Neural cell (in vitro differentiated cells): ENCODE data around the gene RASGEF1B. TPM values are rescaled to one million over a fixed set of nuclear protein-coding genes. Genes with fewer than 3 reads are reported as not detected.

Source experiments
- H2AFZ ChIP-seq: fragments of 200-600, 300-800 bp; sonication (generic), shearing (Covaris generic); 2 replicates; pipeline ENCODE4 v1.6.0; 2014; ENCODE audit warnings: low read depth, mild to moderate bottlenecking, antibody characterized with exemption, low read length, moderate library complexity
- H3F3A ChIP-seq: fragments of 200-600 bp; shearing (Covaris generic); 2 replicates; pipeline ENCODE4 v1.6.1; 2016; ENCODE audit warnings: mild to moderate bottlenecking, moderate library complexity, mixed read lengths, antibody characterized with exemption, low read length; ENCODE audit not compliant: insufficient read depth, poor library complexity, severe bottlenecking
- H3K27ac ChIP-seq: fragments of 200-600, 300-800 bp; sonication (generic), shearing (Covaris generic); 2 replicates; pipeline ENCODE4 v1.5.1; 2014; ENCODE audit warnings: mild to moderate bottlenecking, low read length, moderate library complexity
- H3K27me3 ChIP-seq: fragments of 300-800, 200-600 bp; sonication (generic), shearing (Covaris generic); 2 replicates; pipeline ENCODE4 v1.6.0; 2014; ENCODE audit warnings: mild to moderate bottlenecking, low read depth, low read length, moderate library complexity; ENCODE audit not compliant: insufficient read depth
- H3K36me3 ChIP-seq: fragments of 300-800, 200-600 bp; sonication (generic), shearing (Covaris generic); 2 replicates; pipeline ENCODE4 v1.5.1; 2014; ENCODE audit warnings: mild to moderate bottlenecking, antibody characterized with exemption, low read length, moderate library complexity; ENCODE audit not compliant: insufficient read depth
- H3K4me2 ChIP-seq: fragments of 300-800, 200-600 bp; sonication (generic), shearing (Covaris generic); 2 replicates; pipeline ENCODE4 v1.6.0; 2014; ENCODE audit warnings: mild to moderate bottlenecking, low read length
- H3K4me3 ChIP-seq: fragments of 300-800, 200-600 bp; sonication (generic), shearing (Covaris generic); 2 replicates; pipeline ENCODE4 v1.5.1; 2014; ENCODE audit warnings: mild to moderate bottlenecking, low read length, moderate library complexity
- H3K79me2 ChIP-seq: fragments of 200-600 bp; shearing (Covaris generic); replicated peaks from 2 replicates; pipeline ENCODE4 v1.6.0; 2014; ENCODE audit warnings: mild to moderate bottlenecking, low read length, moderate library complexity; ENCODE audit not compliant: insufficient read depth
- H3K9ac ChIP-seq: fragments of 300-800, 200-600 bp; sonication (generic), shearing (Covaris generic); 2 replicates; pipeline ENCODE4 v1.6.1; 2016; ENCODE audit warnings: mild to moderate bottlenecking, low read length, mixed read lengths
- H3K9me2 ChIP-seq: fragments of 200-600 bp; shearing (Covaris generic); 2 replicates; pipeline ENCODE4 v1.6.1; 2016; ENCODE audit warnings: mild to moderate bottlenecking, low read length, mixed read lengths; ENCODE audit not compliant: insufficient read depth
- H3K9me3 ChIP-seq: fragments of 200-600, 300-800 bp; sonication (generic), shearing (Covaris generic); 2 replicates; pipeline ENCODE4 v1.6.1; 2016; ENCODE audit warnings: mild to moderate bottlenecking, mixed run types, low read length, moderate library complexity, mixed read lengths
- H4K20me1 ChIP-seq: fragments of 200-600 bp; shearing (Covaris generic); 2 replicates; pipeline ENCODE4 v1.6.1; 2016; ENCODE audit warnings: mild to moderate bottlenecking, mixed run types; ENCODE audit not compliant: insufficient read depth
- CTCF ChIP-seq: fragments of 450-650 bp; IDR thresholded peaks from 2 replicates; pipeline ENCODE4 v1.5.1; 2014; ENCODE audit warnings: antibody characterized with exemption, mild to moderate bottlenecking, moderate library complexity; ENCODE audit not compliant: poor library complexity, severe bottlenecking
- EP300 ChIP-seq: fragments of 450-650 bp; conservative IDR thresholded peaks from 2 replicates; pipeline ENCODE4 v1.6.1; 2014; ENCODE audit warnings: antibody characterized with exemption, mild to moderate bottlenecking, moderate library complexity; ENCODE audit not compliant: poor library complexity, severe bottlenecking
- EZH2 ChIP-seq: fragments of 200-600, 300-800 bp; shearing (Covaris generic), sonication (generic); IDR thresholded peaks from 2 replicates; pipeline ENCODE4 v1.6.1; 2014; ENCODE audit warnings: antibody characterized with exemption, low read length, borderline replicate concordance, mild to moderate bottlenecking; ENCODE audit not compliant: insufficient read depth, poor library complexity, severe bottlenecking
- MXI1 ChIP-seq: fragments of 450-650 bp; conservative IDR thresholded peaks from 2 replicates; pipeline ENCODE4 v1.6.1; 2014; ENCODE audit warnings: antibody characterized with exemption, mild to moderate bottlenecking; ENCODE audit not compliant: poor library complexity, severe bottlenecking
- POLR2AphosphoS5 ChIP-seq: IDR thresholded peaks from 2 replicates; pipeline ENCODE4 v1.6.1; 2012
- RAD21 ChIP-seq: fragments of 450-650 bp; conservative IDR thresholded peaks from 2 replicates; pipeline ENCODE4 v1.6.1; 2014; ENCODE audit warnings: antibody characterized with exemption, mild to moderate bottlenecking, moderate library complexity
- REST ChIP-seq: IDR thresholded peaks from 2 replicates; pipeline ENCODE4 v1.6.1; 2012; ENCODE audit warnings: borderline replicate concordance
- SMC3 ChIP-seq: fragments of 450-650 bp; conservative IDR thresholded peaks from 2 replicates; pipeline ENCODE4 v1.6.1; 2014; ENCODE audit warnings: antibody characterized with exemption, mild to moderate bottlenecking, moderate library complexity; ENCODE audit not compliant: poor library complexity
- TAF1 ChIP-seq: IDR thresholded peaks from 2 replicates; pipeline ENCODE4 v1.6.1; 2012; ENCODE audit warnings: low read depth
- polyA plus RNA-seq: library from polyadenylated mRNA; depleted of rRNA; stranded (reverse); fragments of >200 nt; gene quantifications from 2 replicates; pipeline ENCODE4 v1.2.3, GENCODE V29; 2014

RASGEF1B gene
- polyA plus RNA-seq, 1 donor from 2014 or later = 21.5 TPM

- H3K27me3 ChIP-seq = no peaks in the 10 kb centered on the region
- no peak overlapping the region for H2AFZ ChIP-seq
- no peaks in the 10 kb centered on the region for H3K9me2 ChIP-seq
- TF ChIP-seq EP300 (no peak), REST (no peak), POLR2AphosphoS5 (no peak), SMC3 (no peak), TAF1 (no peak), RAD21 (no peak), EZH2 (no peak), MXI1 (no peak), CTCF (no peak)
- no peak overlapping the region for H3K4me3 ChIP-seq
- H3K9me3 ChIP-seq = no peaks in the 10 kb centered on the region
- H4K20me1 ChIP-seq = no peaks in the 10 kb centered on the region
- no peaks in the 10 kb centered on the region for H3F3A ChIP-seq
- H3K36me3 ChIP-seq = peaks cover 6% of the 10 kb centered on the region
- H3K27ac ChIP-seq = no peak overlapping the region
- H3K4me2 ChIP-seq = no peak overlapping the region
- H3K9ac ChIP-seq = no peak overlapping the region
- H3K79me2 ChIP-seq = no peaks in the 10 kb centered on the region
Observed at GRCh38 chr4:81436096-81436495, 35.6 kb downstream of the RASGEF1B start.

GRCh38 chr4:81432825-81433224 is 38.9 kb downstream of the RASGEF1B start:
- Histone ChIP-seq H3K9ac (no peak overlapping the region), H3K4me3 (no peak overlapping the region), H3K9me2 (no peaks in the 10 kb centered on the region), H4K20me1 (no peaks in the 10 kb centered on the region), H3F3A (no peaks in the 10 kb centered on the region), H3K27me3 (no peaks in the 10 kb centered on the region), H3K79me2 (no peaks in the 10 kb centered on the region), H3K4me2 (no peak overlapping the region), H3K27ac (no peak overlapping the region), H3K9me3 (no peaks in the 10 kb centered on the region), H2AFZ (no peak overlapping the region), H3K36me3 (peaks cover 3% of the 10 kb centered on the region)
- TF ChIP-seq REST (no peak), MXI1 (no peak), SMC3 (no peak), RAD21 (no peak)
